Left lung (tissue), 10 donors: ENCODE results near the gene NDUFAF3. TPM values are rescaled to one million over a fixed set of nuclear protein-coding genes. Genes with fewer than 3 reads are reported as not detected.

Experiments
- ATAC-seq: fragments of 200-7000 bp; cut with Tn5 transposase; one replicate; pipeline ENCODE4 v1.9.1; 2020; ENCODE audit warnings: moderate library complexity
- DNase-seq, 4 donors: peaks; one replicate each; pipeline ENCODE4 v3.0.0-alpha.2; 2013 to 2020
- H3K27ac ChIP-seq, 2 donors: fragments of 200-600 bp; sonication (generic) in 1 of 2; one replicate each; pipeline versions ENCODE4 v1.5.0 to v1.8.0; 2020 to 2021
- H3K27me3 ChIP-seq, 2 donors: fragments of 200-600 bp; sonication (generic) in 1 of 2; one replicate each; pipeline versions ENCODE4 v1.5.0 to v1.8.0; 2020 to 2021
- H3K36me3 ChIP-seq, 2 donors: fragments of 200-600 bp; sonication (generic) in 1 of 2; one replicate each; pipeline versions ENCODE4 v1.5.0 to v1.8.0; 2020 to 2021
- H3K4me1 ChIP-seq, 2 donors: fragments of 200-600 bp; one replicate each; pipeline ENCODE4 v1.8.0; 2021
- H3K4me3 ChIP-seq, 2 donors: fragments of 200-600 bp; sonication (generic) in 1 of 2; one replicate each; pipeline versions ENCODE4 v1.5.0 to v1.8.0; 2020 to 2021; ENCODE audit warnings: mild to moderate bottlenecking in 1 of 2
- H3K9me3 ChIP-seq, 2 donors: fragments of 200-600 bp; sonication (generic) in 1 of 2; one replicate each; pipeline versions ENCODE4 v1.5.0 to v1.8.0; 2020 to 2021
- CTCF ChIP-seq, 2 donors: fragments of 200-600 bp; sonication (generic) in 1 of 2; IDR thresholded peaks; one replicate each; pipeline versions ENCODE4 v1.5.0 to v1.8.0; 2021; ENCODE audit warnings: antibody characterized with exemption in 2 of 2
- intact Hi-C, 2 donors: fragments of 100-400 bp; cut with DNase I; formaldehyde crosslinking; loops; one replicate each; pipeline versions ENCODE4 v1.11.2 to v1.14.2; 2022
- polyA plus RNA-seq, 6 donors: library from polyadenylated mRNA; unstranded; fragments of 120-200 nt; gene quantifications; one replicate each; pipeline ENCODE4 v1.2.1, GENCODE V29; 2013; ENCODE audit not compliant: insufficient read length in 6 of 6
- total RNA-seq, 2 donors: library from RNA; stranded (reverse); fragmentation: NEBNext Ultra II Directional; extraction: Animal tissue kit (Norgen Biotek cat#: 25700); gene quantifications; one replicate each; pipeline ENCODE4 v1.2.1, GENCODE V29; 2021
- donor health status: DM: no; HTN: yes; CAD: no.
- donor health status: DM: no; HTN: no; CAD: no.

The NDUFAF3 gene
- total and polyA plus RNA-seq, 8 donors = 50.0 to 92.2 (median 60.8) TPM

GRCh38 chr3:49019941-49020329 is 2.0 kb upstream of the NDUFAF3 start:
- Histone ChIP-seq H3K27me3 (no peaks in the 10 kb centered on the region), H3K4me3 (peak overlapping the region; percentile 91 to 99), H3K36me3 (peaks cover 0 to 40% of the 10 kb centered on the region in 2 donors), H3K4me1 (peaks cover 32 to 60% of the 10 kb centered on the region in 2 donors), H3K9me3 (no peaks in the 10 kb centered on the region), H3K27ac (peak overlapping the region; percentile 100)
- no peak for TF ChIP-seq CTCF (IDR thresholded peaks at IDR 0.05)
- no peak for DNase-seq
- ATAC-seq = no peak
- intact Hi-C loops = no loop called here

- peak in 3 of 4 donors; percentile 19 to 95 (median 76) for DNase-seq
- H3K4me3 ChIP-seq = peak overlapping the region; percentile 91 to 99
- H3K36me3 ChIP-seq = peaks cover 0 to 40% of the 10 kb centered on the region in 2 donors
- no peaks in the 10 kb centered on the region for H3K9me3 ChIP-seq
- intact Hi-C loops = no loop called here
- ATAC-seq = peak; percentile 11
- peaks cover 32 to 65% of the 10 kb centered on the region in 2 donors for H3K4me1 ChIP-seq
- H3K27ac ChIP-seq = peak overlapping the region; percentile 100
- no peaks in the 10 kb centered on the region for H3K27me3 ChIP-seq
- TF ChIP-seq CTCF (IDR thresholded peaks at IDR 0.05) = no peak
These were observed 1.4 kb upstream of the NDUFAF3 start for GRCh38 chr3:49020330-49021212.

GRCh38 chr3:49021213-49021812 is 608 bp upstream of the NDUFAF3 start:
- H3K4me3 ChIP-seq = peak overlapping the region; percentile 91 to 99
- TF ChIP-seq CTCF (IDR thresholded peaks at IDR 0.05) = no peak
- peaks cover 32 to 72% of the 10 kb centered on the region in 2 donors for H3K4me1 ChIP-seq
- H3K27ac ChIP-seq = peak overlapping the region; percentile 100
- H3K36me3 ChIP-seq = peaks cover 0 to 40% of the 10 kb centered on the region in 2 donors
- no peaks in the 10 kb centered on the region for H3K27me3 ChIP-seq
- DNase-seq (peak; percentile 97 to 99 (median 99)), ATAC-seq (peak; percentile 89)
- intact Hi-C loops = no loop called here
- H3K9me3 ChIP-seq = no peaks in the 10 kb centered on the region

- peaks cover 27 to 70% of the 10 kb centered on the region in 2 donors for H3K4me1 ChIP-seq
- DNase-seq (no peak), ATAC-seq (no peak)
- no peak for TF ChIP-seq CTCF (IDR thresholded peaks at IDR 0.05)
- H3K27ac ChIP-seq = peak overlapping the region; percentile 100
- intact Hi-C loops = no loop called here
- H3K9me3 ChIP-seq = no peaks in the 10 kb centered on the region
- peaks cover 0 to 46% of the 10 kb centered on the region in 2 donors for H3K36me3 ChIP-seq
- H3K27me3 ChIP-seq = no peaks in the 10 kb centered on the region
- H3K4me3 ChIP-seq = peak overlapping the region; percentile 91 to 99
These were observed 809 bp downstream of the NDUFAF3 start for GRCh38 chr3:49022688-49023171.

GRCh38 chr3:49023775-49024174 is 1.9 kb downstream of the NDUFAF3 start:
- Histone ChIP-seq H3K9me3 (no peaks in the 10 kb centered on the region), H3K27ac (no peak overlapping the region), H3K36me3 (peaks cover 0 to 46% of the 10 kb centered on the region in 2 donors), H3K27me3 (no peaks in the 10 kb centered on the region), H3K4me1 (peaks cover 35 to 76% of the 10 kb centered on the region in 2 donors), H3K4me3 (peak overlapping the region in 1 of 2 donors; percentile 91)
- intact Hi-C loops = no loop called here
- no peak for DNase-seq
- TF ChIP-seq CTCF (IDR thresholded peaks at IDR 0.05) = no peak
- no peak for ATAC-seq
